Measurements from ENCODE around the gene KRT71. TPM values are rescaled to one million over a fixed set of nuclear protein-coding genes. Genes with fewer than 3 reads are reported as not detected.

The KRT71 gene
- total RNA-seq, 1 donor from 2014 or later, result not detected

GRCh38 chr12:52585066-52585465, 32.1 kb upstream of the KRT71 start:
- H3K27me3 ChIP-seq (ENCODE audit: control insufficient read depth, insufficient read depth, low read length), result no peaks in the 10 kb centered on the region
- no peaks in the 10 kb centered on the region for H3K36me3 ChIP-seq (ENCODE audit: control insufficient read depth, insufficient read depth, low read length)
- DNase-seq (ENCODE audit: low read depth), result no peak
- TF ChIP-seq, protein P1, sequence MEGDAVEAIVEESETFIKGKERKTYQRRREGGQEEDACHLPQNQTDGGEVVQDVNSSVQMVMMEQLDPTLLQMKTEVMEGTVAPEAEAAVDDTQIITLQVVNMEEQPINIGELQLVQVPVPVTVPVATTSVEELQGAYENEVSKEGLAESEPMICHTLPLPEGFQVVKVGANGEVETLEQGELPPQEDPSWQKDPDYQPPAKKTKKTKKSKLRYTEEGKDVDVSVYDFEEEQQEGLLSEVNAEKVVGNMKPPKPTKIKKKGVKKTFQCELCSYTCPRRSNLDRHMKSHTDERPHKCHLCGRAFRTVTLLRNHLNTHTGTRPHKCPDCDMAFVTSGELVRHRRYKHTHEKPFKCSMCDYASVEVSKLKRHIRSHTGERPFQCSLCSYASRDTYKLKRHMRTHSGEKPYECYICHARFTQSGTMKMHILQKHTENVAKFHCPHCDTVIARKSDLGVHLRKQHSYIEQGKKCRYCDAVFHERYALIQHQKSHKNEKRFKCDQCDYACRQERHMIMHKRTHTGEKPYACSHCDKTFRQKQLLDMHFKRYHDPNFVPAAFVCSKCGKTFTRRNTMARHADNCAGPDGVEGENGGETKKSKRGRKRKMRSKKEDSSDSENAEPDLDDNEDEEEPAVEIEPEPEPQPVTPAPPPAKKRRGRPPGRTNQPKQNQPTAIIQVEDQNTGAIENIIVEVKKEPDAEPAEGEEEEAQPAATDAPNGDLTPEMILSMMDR (IDR thresholded peaks at IDR 0.05; ENCODE audit: insufficient read depth, low read length, severe bottlenecking), result no peak
- FAIRE-seq, result no peak
- no peak overlapping the region for H3K4me3 ChIP-seq (ENCODE audit: low read depth, low read length)

- TF ChIP-seq, protein P1 (IDR thresholded peaks at IDR 0.05; ENCODE audit: insufficient read depth, low read length, severe bottlenecking), result no peak
- DNase-seq (ENCODE audit: low read depth), result no peak
Measured at GRCh38 chr12:52584156-52584682, 31.3 kb upstream of the KRT71 start.

GRCh38 chr12:52582971-52583456, 30.1 kb upstream of the KRT71 start:
- FAIRE-seq (peak; percentile 7), DNase-seq (ENCODE audit: low read depth) (peak; percentile 96)
- H3K36me3 ChIP-seq (ENCODE audit: control insufficient read depth, insufficient read depth, low read length), result no peaks in the 10 kb centered on the region
- no peaks in the 10 kb centered on the region for H3K27me3 ChIP-seq (ENCODE audit: control insufficient read depth, insufficient read depth, low read length)
- TF ChIP-seq, protein P1 (IDR thresholded peaks at IDR 0.05; ENCODE audit: insufficient read depth, low read length, severe bottlenecking), result peak; percentile 84
- no peak overlapping the region for H3K4me3 ChIP-seq (ENCODE audit: low read depth, low read length)

More at GRCh38 chr12:52584156-52584682, 31.3 kb upstream of the KRT71 start:
- Histone ChIP-seq H3K36me3 (ENCODE audit: control insufficient read depth, insufficient read depth, low read length) (no peaks in the 10 kb centered on the region), H3K27me3 (ENCODE audit: control insufficient read depth, insufficient read depth, low read length) (no peaks in the 10 kb centered on the region), H3K4me3 (ENCODE audit: low read depth, low read length) (no peak overlapping the region)
- FAIRE-seq, result peak; percentile 79

GRCh38 chr12:52582486-52582885, 29.5 kb upstream of the KRT71 start:
- FAIRE-seq (no peak), DNase-seq (ENCODE audit: low read depth) (no peak)
- Histone ChIP-seq H3K4me3 (ENCODE audit: low read depth, low read length) (no peak overlapping the region), H3K36me3 (ENCODE audit: control insufficient read depth, insufficient read depth, low read length) (no peaks in the 10 kb centered on the region), H3K27me3 (ENCODE audit: control insufficient read depth, insufficient read depth, low read length) (no peaks in the 10 kb centered on the region)
- TF ChIP-seq, protein P1 (IDR thresholded peaks at IDR 0.05; ENCODE audit: insufficient read depth, low read length, severe bottlenecking), result no peak

- H3K4me3 ChIP-seq (ENCODE audit: low read depth, low read length), result no peak overlapping the region
- no peaks in the 10 kb centered on the region for H3K27me3 ChIP-seq (ENCODE audit: control insufficient read depth, insufficient read depth, low read length)
- H3K36me3 ChIP-seq (ENCODE audit: control insufficient read depth, insufficient read depth, low read length), result no peaks in the 10 kb centered on the region
- TF ChIP-seq, protein P1 (IDR thresholded peaks at IDR 0.05; ENCODE audit: insufficient read depth, low read length, severe bottlenecking), result no peak
- peak; percentile 40 for FAIRE-seq
- peak; percentile 96 for DNase-seq (ENCODE audit: low read depth)
Measured at GRCh38 chr12:52581481-52581880, 28.5 kb upstream of the KRT71 start.

DNA sequence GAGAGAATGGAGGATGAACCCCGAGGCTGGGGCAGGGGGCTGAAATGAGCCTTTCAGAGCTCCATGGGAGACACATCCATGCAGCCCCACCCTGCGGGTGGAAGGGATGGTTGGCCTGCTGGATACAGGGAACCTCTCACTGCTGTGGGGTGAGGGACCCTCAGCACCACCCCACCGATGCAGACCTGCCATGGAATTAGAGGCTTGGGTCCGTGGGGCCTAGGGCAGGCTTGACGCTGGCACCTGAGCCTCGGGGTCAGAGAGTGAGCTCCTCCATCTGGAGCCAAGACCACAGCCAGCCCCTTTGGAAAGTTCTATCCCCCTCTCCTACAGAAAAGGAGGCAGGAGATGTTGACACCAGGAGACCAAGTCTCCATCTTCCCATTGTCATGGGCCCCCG, 28.1 kb upstream of the KRT71 start:
- TF ChIP-seq, protein P1 (IDR thresholded peaks at IDR 0.05; ENCODE audit: insufficient read depth, low read length, severe bottlenecking), result no peak
- H3K36me3 ChIP-seq (ENCODE audit: control insufficient read depth, insufficient read depth, low read length), result no peaks in the 10 kb centered on the region
- H3K4me3 ChIP-seq (ENCODE audit: low read depth, low read length), result no peak overlapping the region
- DNase-seq (ENCODE audit: low read depth) (no peak), FAIRE-seq (no peak)
- H3K27me3 ChIP-seq (ENCODE audit: control insufficient read depth, insufficient read depth, low read length), result no peaks in the 10 kb centered on the region

Data from bronchial epithelial cell (primary cell).